GM19351 (cell line): ENCODE data around the gene SIRPD.
"Not testable (repeated sequence)": the region's sequence is repeated elsewhere in the genome, so short reads cannot be mapped to it uniquely, and the experiment has no call there.

Experiments
- ATAC-seq: cut with Tn5 transposase; IDR thresholded peaks from one replicate; pipeline ENCODE4 v1.9.1; 2021; ENCODE audit warnings: mild to moderate bottlenecking, moderate library complexity; ENCODE audit not compliant: unreplicated experiment

The SIRPD gene

DNA sequence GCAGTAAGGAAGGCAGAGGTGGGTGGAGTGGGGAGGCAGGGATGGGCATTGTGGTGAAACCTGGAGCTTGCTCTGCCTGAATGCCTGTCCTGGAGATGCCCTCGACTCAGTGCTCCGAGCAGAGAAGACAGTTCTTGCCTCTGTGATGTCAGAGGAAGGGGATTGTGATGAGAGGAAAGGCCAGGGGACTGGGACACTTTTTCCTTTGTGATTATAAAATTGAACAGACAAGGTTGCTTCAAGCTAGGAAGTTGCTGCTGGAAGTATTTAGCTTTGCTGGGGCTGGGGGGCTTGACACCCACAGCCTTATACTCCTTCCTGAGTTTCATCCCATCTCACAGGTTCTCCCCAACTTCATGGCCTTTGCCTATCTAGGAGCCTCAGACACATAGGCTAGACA, at the start of gene SIRPD:
SIRPD (minus strand) TSS at position 101 of the 400 bp plus-strand sequence; CDS start at position 49, 52 bp downstream.
- ATAC-seq, result no peak

DNA sequence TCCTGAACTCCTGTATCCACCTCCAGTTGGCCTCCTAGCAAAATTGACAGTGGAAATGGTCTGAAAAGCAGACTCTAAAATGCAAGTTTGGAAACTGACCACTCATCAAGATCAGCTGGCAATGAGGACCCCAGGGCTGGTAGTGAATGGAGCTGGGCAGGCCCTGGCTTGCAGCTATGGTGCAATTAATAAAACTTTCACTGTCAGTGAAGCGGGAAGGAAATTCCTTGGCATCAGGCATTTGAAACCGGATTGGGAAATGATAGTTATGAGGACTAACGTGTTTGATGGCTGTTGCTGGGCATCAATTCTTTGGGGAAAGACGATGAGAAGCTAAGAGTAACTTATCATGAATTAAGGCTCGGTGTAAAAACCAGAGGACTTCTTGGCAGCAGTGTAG, 43.2 kb upstream of the SIRPD start:
- ATAC-seq, result no peak

DNA sequence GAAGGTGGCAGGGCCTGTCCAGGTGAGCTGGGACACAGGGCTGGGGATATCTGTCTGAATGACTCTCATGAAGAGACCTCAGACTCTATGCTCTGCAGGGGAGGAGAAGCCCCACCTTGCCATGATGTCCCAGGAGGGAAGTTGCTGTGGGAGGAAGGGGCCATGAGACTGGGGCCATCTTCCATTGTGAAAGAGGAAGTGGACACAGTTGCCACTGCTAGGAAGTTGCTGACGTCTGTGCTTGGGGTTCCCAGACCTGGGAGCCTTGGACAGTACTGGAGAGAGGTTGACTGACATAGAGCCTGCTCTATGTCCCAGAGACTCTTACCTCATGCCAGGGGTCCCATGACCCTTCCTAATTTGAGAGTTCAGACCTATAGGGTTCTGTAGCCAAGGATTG, 37.8 kb upstream of the SIRPD start:
- no peak for ATAC-seq

DNA sequence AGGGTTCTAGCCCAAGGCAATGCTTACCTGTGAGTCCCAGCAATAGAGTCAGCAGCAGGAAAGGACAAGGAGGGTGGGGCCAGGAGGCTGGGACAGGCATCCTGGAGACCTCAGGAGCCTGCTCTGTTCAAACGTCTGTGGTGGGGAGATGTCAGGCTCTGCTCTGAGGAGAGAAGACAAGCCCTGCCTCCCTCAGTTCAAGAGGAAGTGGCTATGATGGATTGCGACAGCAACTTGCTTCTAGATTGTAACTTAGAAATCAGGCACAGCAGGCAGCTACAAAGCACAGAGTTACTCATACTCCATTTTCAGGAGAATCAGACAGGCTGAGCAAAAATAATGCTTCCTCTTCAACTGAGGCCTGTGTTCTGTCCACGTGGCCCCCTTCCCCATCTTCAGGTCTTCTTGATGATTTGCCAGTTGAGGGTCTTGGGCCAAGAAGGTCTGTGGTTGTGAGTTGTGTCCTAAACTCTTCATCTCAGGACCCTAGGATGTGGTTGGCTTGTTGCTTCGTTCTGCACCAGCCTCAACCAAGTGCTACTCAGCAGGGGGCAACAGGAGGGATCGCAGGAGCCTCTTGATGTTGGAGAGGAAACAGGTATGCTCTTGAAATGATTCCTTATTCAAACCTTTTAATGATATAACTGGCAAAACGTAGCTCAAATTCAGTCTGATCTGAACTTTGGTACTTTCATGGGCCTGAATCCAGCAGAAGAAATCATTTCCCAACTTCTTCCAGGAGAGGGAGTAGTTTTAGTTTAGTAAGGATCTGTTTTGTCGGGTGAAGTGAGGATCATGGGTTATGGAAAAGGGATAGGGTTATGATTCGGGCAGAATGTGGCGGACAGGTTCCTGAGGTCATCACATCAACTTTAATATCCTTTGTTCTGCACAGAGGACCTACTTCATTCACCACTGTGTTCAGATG, 31.3 kb upstream of the SIRPD start:
- no peak for ATAC-seq

DNA sequence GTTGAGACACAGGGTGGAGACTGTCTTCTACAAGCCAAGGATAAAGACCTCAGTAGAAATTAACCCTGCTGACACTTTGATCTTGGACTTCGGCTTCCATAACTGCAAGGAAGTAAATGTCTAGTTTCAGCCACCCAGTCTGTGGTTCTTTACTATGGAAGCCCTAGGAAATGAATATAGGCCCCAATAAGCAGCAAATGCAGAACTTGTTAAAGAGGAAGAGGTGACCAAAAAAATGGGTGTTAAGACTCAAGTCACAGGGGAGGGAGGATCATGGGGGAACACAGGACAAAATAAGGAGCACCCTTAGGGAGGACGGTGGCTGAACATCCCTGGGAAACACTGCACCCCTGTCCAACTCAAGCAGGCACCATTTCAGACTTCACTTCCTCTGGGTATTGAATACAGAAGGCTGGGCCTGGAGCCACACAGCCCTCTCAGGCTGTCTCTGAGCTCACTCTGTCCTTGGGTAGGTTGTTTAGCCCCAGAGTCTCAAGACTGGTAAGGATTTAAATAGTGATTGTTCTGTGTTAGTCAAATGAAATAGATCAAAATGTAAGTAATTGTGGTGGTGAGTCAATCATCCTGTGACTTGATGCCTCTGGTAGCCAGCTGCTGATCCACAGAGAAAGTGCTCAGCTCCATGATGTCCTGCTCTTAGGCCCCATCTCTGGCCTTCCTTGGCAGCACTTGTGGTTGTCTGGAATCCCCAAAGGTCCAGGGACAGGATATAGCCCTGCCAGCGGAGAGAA, 30.5 kb upstream of the SIRPD start:
- ATAC-seq, result no peak

DNA sequence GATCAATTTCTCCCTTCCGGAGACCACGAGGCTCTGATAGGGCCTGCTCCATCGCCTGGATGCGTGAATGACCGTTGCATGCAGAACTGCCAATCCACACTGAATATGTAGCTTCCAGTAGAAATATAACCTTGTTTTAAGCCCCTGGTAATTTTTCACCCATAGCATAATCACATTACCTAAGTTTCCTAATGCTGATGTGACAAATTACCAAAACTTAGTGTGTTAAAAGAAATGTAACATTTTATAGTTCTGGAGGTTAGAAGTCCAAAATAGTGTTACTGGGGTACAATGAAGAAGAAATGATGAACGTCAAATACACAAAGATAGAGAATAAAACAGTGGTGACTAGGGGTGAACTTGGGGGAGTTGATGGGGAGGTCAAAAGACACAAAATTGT, 22.0 kb upstream of the SIRPD start:
- ATAC-seq, result no peak

DNA sequence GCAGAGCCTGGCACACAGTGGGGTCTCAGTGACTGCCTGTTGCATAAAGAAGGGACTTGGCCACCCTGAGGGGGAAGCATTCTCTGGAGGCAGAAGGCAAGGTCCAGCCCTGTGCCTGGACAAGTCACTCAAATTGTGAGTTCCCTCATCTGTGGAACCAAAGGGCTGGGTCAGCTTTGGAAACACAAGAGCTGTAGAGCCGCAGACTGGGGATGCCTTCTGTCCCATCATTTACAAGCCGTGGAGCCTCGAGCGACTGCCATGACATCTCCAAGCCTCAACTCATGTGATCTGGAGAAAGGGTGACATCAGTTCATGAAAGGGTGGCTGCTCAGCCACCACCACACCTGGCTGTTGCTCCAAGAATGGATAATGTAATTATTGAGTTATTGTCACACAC, 20.4 kb upstream of the SIRPD start:
- ATAC-seq, result no peak

DNA sequence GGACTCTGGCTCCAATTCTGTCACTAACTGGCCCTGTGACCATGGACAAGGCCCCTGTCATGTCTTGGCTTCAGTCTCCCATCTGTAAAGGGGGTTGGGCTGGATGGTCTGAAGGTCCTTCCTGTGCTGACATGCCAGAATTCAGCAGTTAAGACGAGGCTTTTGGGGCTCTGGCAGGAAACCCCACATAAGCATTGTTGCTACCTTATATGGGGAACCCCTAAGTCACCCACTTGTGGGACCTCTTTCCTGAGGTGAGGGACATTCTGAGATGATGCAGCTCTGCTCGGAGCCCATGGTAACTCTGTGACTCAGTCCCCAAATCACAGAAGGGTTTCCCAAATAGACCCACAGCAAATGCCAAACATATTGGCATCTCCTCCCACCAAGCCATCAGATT, 19.8 kb upstream of the SIRPD start:
- not testable (repeated sequence) for ATAC-seq

DNA sequence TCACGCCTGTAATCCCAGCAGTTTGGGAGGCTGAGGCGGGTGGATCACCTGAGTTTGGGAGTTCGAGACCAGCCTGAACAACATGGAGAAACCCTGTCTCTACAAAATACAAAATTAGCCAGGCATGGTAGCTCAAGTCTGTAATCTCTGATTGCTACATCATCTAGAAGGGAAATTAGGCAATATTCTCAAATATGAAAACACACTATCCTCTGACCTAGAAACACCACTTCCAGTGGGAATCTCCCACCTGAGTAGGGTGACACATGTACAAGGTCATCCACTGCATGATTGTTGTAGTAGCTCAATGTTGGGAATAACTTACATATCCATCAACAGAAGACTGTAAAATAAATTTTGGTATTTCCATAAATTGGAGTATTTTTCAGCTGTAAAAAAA, 19.1 kb upstream of the SIRPD start:
- ATAC-seq, result no peak

DNA sequence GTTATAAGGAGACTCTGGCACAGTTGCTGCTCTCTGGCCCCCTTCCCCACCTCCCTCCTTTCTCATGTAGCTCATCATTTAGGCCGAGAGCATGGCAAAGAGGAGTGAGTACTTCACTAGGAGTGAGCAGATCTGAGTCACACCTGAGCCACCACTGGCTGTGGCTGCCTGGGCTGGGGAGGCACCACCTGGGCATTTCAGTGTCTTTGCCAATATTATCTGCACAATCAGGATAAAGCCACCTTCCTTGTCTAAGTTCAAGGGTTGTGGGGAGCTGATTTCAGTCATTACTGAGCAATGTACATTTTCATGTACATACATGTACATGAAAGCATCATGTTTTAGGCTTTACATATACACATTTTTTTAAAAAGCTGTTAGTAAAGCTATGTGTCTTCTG, 18.5 kb upstream of the SIRPD start:
- not testable (repeated sequence) for ATAC-seq

DNA sequence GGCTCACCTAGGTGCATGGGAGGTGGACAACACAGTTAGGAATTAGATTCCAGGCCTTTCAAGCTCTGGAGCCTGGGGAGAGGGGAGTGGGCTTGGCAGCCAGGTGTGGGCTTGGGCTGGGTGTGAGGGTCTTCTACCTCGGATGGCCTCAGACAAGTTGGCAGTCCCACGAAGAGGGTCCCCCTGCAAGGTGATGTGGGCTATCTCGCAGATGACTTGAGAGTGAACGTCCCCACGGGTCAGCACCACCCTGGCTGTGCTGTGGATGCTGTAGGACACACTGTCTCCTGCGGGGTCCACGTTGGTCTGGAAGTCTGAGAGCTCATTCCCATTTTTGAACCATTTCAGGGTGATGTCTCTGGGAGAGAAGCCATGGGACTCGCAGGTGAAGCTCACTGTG, 14.1 kb upstream of the SIRPD start:
- not testable (repeated sequence) for ATAC-seq

DNA sequence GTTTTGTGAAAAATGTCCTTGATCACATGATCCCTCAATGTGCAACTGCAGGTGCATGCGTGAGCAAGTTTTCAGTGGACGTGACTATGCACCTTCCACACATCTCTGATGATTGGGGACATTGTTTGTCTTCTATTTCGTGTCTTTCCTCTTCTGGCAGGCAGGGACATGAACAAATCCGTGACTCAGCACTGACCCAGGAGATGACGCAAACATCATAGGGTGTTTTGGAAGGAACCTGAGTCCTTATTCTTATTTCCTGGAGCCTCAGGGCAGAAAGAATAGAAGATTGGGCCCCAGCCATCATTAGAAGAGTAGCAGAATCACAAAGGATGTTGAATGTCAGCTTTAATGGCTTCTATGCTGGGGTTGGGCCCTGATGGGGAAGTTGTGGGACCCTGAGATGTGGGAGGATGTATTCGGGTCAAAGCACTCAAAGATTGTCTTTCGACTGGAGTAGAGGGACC, 11.9 kb upstream of the SIRPD start:
- ATAC-seq, result no peak

DNA sequence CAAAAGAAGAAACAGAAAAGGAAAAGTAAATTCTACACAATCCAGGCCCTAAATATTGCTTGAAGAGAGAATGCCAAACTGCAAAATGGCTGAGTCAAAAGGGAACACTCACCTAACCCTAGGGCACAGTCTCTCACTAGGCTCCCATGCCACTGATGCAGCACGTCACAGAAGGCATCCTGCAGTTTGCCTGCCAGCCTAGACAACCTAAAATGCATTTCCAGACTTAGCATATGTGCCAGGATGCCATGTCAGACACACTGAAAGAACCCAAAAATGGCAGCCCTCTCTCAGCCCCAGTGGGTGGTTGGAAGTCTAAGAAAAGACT, 10.6 kb upstream of the SIRPD start:
- ATAC-seq, result no peak

DNA sequence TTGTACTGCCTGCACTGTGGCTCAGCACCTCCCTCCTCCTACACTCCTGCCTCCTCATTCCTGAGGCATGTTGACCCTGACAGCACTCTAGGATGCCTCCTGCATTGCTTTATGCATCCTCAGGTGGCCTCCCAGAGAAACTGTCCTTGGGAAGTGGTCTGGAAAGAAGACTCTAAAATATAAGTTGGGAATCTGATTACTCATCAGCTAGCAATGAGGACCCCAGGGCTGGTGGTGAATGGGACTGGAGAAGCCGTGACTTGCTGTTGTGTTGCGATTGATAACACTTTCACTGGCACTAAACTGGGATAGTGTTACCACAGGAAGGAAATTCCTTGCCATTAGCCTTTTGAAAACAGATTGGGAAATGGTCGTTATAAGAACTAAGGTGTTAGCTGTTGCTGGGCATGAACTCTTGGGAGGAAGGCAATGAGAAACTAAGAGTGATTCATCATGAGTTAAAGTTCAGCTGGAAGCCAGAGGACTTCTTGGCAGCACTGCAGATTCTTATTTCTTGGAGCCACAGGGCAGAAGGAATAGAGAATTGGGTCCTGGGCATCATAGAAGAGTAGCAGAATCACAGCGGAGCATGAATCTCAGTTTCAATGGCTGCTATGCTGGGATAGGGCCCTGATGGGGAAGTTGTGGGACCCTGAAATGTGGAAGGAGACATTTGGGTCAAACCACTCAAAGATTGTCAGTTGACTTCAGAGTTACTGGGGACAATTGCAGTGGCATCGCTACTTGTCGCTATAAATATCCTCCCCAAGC, 10.1 kb upstream of the SIRPD start:
- ATAC-seq, result no peak

DNA sequence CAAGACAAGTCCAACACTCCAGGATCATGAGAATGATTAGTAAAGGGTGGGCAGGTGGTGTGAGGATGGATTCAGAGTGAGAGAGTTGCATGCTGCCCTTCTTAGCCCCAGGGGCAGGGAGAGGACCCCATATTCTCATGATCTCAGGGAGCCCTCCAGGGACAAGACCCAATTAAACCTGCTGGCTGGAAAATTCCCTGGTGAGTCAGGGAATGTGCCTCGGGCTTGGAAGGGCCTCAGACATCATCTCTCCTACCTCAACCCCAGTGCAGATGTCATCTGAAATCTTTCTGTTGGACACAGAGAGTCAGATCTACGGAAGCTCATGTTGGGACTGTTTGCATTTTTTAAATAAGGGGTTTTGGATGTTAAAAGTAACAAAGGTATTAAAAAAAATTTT, 9.2 kb upstream of the SIRPD start:
- no peak for ATAC-seq

DNA sequence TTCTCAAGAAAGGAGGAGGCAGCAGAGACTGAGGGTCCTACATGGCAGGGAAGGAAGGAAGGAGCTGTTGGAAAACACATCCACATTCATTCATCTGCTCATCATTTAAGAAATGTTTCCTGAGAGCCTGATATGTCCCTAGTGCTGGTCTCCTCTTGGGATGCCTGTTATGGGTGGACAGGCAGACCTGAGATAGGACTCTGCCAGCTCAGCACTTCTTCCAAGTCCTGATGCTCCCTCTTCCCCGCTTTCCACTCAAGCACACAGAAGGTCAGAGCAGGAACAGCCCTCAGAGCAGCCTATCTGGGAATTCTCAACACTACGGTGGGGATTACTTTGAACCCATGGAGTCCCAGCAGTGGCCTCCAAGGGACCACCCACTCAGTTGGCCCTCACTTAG, 8.0 kb upstream of the SIRPD start:
- no peak for ATAC-seq

DNA sequence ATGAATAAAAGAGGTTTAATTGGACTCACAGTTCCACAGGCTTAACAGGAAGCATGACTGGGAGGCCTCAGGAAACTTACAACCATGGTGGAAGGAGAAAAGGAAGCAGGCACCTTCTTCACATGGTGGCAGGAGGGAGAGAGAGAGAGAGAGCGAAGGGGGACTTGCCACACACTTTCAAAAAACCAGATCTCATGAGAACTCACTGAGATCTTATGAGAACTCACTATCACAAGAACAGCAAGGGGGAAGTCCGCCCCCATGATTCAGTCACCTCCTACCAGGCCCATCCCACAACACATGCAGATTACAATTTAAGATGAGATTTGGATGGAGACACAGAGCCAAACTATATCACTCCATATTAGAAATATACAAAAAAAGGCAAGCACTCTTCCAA, 6.1 kb upstream of the SIRPD start:
- no peak for ATAC-seq

DNA sequence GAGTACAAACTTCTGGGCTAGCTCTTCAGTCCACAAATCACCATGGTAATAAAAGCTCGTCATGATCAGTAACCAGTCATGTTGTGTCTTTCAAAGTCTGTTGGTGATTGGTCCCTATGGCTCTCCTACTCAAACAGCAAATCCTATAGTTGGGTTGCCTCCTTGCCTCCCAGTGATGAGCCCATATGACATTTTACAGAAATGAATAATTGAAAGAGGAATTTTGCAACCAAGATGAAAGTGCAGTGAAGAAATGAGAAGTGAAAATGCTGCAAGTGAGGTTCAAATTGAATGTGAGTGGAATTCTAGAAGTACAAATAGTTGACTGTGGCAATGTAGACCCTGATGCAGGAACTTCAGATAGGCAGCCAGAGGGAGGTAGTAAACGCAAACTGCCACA, 5.1 kb upstream of the SIRPD start:
- no peak for ATAC-seq

DNA sequence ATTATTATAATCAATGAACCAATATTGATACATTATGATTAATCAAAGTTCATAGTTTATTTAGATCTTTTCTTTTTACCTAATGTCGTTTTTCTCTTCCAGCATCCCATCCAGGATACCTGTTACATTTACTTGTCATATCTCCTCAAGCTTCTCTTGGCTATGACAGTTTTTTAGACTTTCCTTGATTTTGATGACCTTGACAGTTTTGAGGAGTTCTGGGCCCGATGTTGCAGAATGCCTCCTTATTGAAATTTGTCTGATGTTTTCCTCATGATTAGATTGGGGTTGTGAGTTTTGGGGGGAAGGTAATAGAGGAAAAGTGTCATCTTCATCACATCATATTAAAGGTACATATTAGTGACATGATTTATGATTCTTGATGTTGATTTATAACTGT, 3.8 kb upstream of the SIRPD start:
- no peak for ATAC-seq

DNA sequence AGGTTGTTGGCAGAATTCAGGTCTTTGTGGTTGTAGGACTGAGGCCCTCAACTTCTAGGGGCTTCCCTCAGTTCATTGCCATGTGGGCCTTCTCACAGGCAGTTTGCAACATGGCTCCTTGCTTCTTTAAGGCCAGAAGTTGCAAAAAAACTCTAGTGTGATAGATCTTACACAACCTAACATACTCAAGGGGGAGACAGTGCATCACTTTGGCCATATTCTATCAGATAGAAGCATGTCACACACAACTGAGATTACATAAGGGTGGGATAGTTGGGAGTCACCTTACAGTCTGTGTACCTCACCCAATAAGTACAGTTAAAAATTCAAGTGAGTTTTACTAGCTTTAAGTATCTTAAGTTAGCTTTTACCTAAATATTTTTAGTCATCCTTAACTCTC, 1.6 kb downstream of the SIRPD start:
- no peak for ATAC-seq

DNA sequence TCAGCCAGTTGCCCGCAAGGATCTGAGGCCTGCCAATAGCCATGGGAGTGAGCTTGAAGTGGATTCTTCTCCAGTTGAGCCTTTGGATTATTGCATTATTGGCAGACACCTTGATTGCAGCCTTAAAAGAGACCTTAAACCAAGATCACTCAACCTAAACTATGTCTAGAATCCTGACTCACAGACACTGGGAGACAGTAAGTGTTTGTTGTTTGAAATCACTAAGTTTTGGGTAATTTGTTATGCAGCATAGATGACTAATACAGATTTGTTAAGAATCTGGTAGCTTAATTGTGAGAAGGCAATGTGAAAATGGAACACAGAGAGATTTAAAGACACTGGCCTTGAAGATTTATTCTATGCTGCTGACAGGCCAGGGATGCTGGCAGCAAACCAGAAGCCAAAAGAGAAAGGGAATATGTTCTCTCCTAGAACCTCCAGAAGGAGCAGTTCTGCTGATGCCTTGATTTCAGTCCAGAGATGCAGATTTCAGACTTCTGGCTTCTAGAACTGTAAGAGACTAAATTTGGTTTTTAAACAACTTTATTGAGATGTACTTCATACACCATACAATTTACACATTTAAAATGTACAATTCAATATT, 17.6 kb downstream of the SIRPD start:
- no peak for ATAC-seq
